GM12891 (cell line): ENCODE measurements around the gene EPHB4.

ENCODE experiments used
- PAX5 ChIP-seq: IDR thresholded peaks from 2 replicates; pipeline ENCODE4 v1.6.1; 2011; ENCODE audit warnings: low read length, moderate library complexity, mild to moderate bottlenecking; ENCODE audit not compliant: insufficient read depth, severe bottlenecking
- POLR2A ChIP-seq: IDR thresholded peaks from 2 replicates; pipeline ENCODE4 v1.6.1; 2011; ENCODE audit warnings: low read depth, low read length, control low read depth
- POLR2AphosphoS5 ChIP-seq: IDR thresholded peaks from 2 replicates; pipeline ENCODE4 v1.6.1; 2011; ENCODE audit warnings: low read depth, low read length, control low read depth

DNA sequence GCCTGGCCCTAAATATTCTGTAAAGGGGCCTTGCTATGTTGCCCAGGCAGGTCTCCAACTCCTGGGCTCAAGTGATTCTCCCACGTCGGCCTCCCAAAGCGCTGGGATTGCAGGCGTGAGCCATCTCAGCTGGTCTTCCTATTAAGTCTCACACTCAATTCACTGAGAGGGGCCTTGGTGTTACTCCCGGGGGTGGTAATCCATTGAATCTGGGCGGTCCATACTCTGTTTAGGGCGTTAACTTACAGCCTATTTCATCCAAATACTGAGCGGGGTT lies 46.9 kb upstream of the EPHB4 start:
- no peak for TF ChIP-seq POLR2AphosphoS5
- TF ChIP-seq POLR2A = no peak
- no peak for TF ChIP-seq PAX5
